Dendritic cell treated with granulocyte-macrophage colony-stimulating factor and Interleukin-4, amounts not matched to agents 40 ng/mL and 50 ng/mL, for 4 days (primary cell): Measurements from ENCODE around the gene CALML3.

Experiments used
- H3K27ac Mint-ChIP-seq: one replicate; pipeline ENCODE4 v1.8.0; 2022; ENCODE audit warnings: mild to moderate bottlenecking, mixed read lengths
- H3K27me3 Mint-ChIP-seq: one replicate; pipeline ENCODE4 v1.8.0; 2022; ENCODE audit warnings: mild to moderate bottlenecking, mixed read lengths
- H3K36me3 Mint-ChIP-seq: one replicate; pipeline ENCODE4 v1.8.0; 2022; ENCODE audit warnings: low read depth, mixed read lengths
- H3K4me1 Mint-ChIP-seq: one replicate; pipeline ENCODE4 v1.8.0; 2022; ENCODE audit warnings: low read depth, mixed read lengths
- H3K4me3 Mint-ChIP-seq: one replicate; pipeline ENCODE4 v1.8.0; 2022; ENCODE audit warnings: mild to moderate bottlenecking, moderate library complexity, mixed read lengths
- H3K9me3 Mint-ChIP-seq: one replicate; pipeline ENCODE4 v1.8.0; 2022; ENCODE audit warnings: mixed read lengths
- intact Hi-C: fragments of 100-400 bp; cut with micrococcal nuclease; formaldehyde crosslinking; loops from one replicate; pipeline ENCODE4 v1.15.0; 2022

Gene CALML3

GRCh38 chr10:5497948-5498730 is 26.6 kb upstream of the CALML3 start:
- intact Hi-C loops: no loop called here
- peaks cover 18% of the 10 kb centered on the region for H3K27me3 Mint-ChIP-seq
- no peaks in the 10 kb centered on the region for H3K36me3 Mint-ChIP-seq
- no peak overlapping the region for H3K4me3 Mint-ChIP-seq
- no peaks in the 10 kb centered on the region for H3K9me3 Mint-ChIP-seq
- no peak overlapping the region for H3K27ac Mint-ChIP-seq
- no peaks in the 10 kb centered on the region for H3K4me1 Mint-ChIP-seq

DNA sequence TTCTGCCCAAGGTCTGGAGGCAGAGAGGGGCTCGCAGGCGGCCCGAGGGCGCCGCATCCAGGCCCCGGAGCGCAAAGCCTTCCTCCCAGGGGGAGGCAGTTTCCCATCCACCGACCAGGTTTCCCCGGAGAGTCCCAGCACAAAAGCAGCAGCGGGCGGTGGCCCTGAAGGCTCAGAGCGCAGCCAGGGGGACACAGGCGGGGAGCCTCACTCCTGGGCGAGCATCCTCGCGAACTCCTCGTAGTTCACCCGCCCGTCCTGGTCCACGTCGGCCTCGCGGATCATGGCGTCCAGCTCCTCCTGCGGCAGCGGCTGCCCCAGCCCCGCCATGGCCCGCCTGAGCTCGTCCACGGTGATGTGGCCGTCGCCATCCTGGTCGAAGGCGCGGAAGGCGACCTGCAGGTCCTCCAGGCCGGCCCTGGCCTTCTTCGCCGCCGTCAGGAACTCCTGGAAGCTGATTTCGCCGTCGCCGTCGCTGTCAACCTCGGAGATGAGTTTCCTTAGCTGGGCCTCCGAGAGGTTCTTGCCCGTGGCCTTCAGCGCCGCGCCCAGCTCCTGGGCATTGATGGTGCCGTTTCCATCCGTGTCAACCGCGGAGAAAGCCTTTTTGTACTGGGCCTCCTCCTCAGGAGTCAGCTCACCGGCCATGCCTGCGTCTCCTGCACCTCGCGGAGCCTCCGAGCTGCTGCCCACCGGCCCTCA is 25.8 kb upstream of the CALML3 start:
- Mint-ChIP-seq H3K9me3 (no peaks in the 10 kb centered on the region), H3K4me1 (no peaks in the 10 kb centered on the region), H3K36me3 (no peaks in the 10 kb centered on the region), H3K27ac (no peak overlapping the region), H3K4me3 (no peak overlapping the region), H3K27me3 (peaks cover 18% of the 10 kb centered on the region)
- intact Hi-C loops: no loop called here

DNA sequence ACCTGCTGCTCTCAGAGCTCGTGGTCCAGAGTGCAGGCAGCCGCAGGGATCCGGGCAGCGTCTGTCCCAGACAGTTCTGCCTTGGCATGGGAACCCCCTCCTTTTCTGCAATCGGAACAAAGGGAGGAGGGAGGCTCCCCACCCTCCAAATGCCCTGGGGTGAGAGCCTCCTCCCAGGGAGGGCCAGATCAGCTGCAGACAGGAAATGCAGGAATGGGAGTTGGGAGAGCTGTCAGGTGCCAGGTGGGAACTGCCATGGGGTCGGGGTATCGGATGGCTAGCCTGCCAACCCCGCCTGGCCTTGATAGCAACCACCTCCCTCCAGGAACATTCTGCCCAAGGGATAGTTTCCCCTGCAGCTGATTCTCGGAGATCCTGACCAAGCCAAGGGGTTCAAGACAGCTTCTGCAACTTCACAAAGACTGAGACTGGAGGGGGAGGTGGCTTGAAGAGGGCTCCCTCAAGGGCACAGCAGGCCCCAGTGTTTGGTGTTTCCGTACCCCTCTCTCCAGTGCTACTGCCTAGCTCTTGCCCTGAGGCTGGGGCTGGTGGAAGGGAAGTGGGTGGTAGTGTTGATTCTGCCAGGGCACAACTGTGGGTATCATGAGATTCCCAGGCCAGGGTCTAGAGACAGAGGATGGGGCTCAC is 25.1 kb upstream of the CALML3 start, which contains the start of gene CALML5:
TSS of gene CALML5 (minus strand) at position 78 of the 648 bp plus-strand sequence. CDS start 132 bp downstream, outside the sequence.
- Mint-ChIP-seq H3K27me3 (peaks cover 22% of the 10 kb centered on the region), H3K36me3 (no peaks in the 10 kb centered on the region), H3K4me3 (no peak within 1 kb of the TSS), H3K27ac (no peak within 1 kb of the TSS), H3K4me1 (no peaks in the 10 kb centered on the region), H3K9me3 (no peaks in the 10 kb centered on the region)
- intact Hi-C loops: no loop called here

DNA sequence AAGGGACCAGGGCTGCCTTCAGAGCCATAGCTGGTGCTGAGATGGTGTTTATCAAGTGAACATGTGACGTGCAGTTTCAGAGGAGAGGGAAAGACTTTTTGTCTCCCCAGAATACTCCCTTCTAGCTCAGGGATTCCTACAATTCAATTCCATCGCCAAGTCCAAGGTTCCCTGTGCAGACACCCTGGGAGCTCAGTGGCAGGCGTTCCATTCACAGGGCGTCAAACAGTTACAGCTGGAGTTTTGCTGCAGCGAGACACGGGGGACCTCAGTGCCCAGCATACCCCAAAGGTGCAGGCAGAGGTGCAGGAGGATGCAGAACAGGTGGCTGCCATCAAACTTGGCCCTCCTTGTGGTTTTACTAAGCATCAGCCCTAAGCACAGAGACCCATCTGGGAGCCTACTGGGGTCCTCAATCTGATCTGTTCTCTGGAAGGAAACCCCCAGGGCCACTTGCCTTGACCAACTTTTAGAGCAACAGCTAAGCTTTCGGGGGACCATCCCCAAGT is 24.5 kb upstream of the CALML3 start:
- Mint-ChIP-seq H3K9me3 (no peaks in the 10 kb centered on the region), H3K27me3 (peaks cover 24% of the 10 kb centered on the region), H3K27ac (no peak overlapping the region), H3K36me3 (no peaks in the 10 kb centered on the region), H3K4me1 (no peaks in the 10 kb centered on the region), H3K4me3 (no peak overlapping the region)
- intact Hi-C loops: no loop called here

- intact Hi-C loops: no loop called here
- Mint-ChIP-seq H3K27me3 (peaks cover 26% of the 10 kb centered on the region), H3K4me3 (no peak overlapping the region), H3K9me3 (no peaks in the 10 kb centered on the region), H3K4me1 (no peaks in the 10 kb centered on the region), H3K36me3 (no peaks in the 10 kb centered on the region), H3K27ac (no peak overlapping the region)
These were observed 23.9 kb upstream of the CALML3 start for GRCh38 chr10:5500910-5501309.

GRCh38 chr10:5502061-5502521 is 22.7 kb upstream of the CALML3 start:
- intact Hi-C loops: no loop called here
- Mint-ChIP-seq H3K36me3 (no peaks in the 10 kb centered on the region), H3K4me1 (no peaks in the 10 kb centered on the region), H3K27ac (no peak overlapping the region), H3K4me3 (no peak overlapping the region), H3K27me3 (peaks cover 29% of the 10 kb centered on the region), H3K9me3 (no peaks in the 10 kb centered on the region)

- Mint-ChIP-seq H3K4me1 (no peaks in the 10 kb centered on the region), H3K9me3 (no peaks in the 10 kb centered on the region), H3K27ac (no peak overlapping the region), H3K36me3 (no peaks in the 10 kb centered on the region), H3K27me3 (peaks cover 29% of the 10 kb centered on the region), H3K4me3 (no peak overlapping the region)
- intact Hi-C loops: no loop called here
These were observed 21.9 kb upstream of the CALML3 start for GRCh38 chr10:5502571-5503476.

GRCh38 chr10:5503477-5503835 is 21.3 kb upstream of the CALML3 start:
- peaks cover 29% of the 10 kb centered on the region for H3K27me3 Mint-ChIP-seq
- intact Hi-C loops: no loop called here
- no peaks in the 10 kb centered on the region for H3K9me3 Mint-ChIP-seq
- H3K4me1 Mint-ChIP-seq: no peaks in the 10 kb centered on the region
- no peak overlapping the region for H3K27ac Mint-ChIP-seq
- no peaks in the 10 kb centered on the region for H3K36me3 Mint-ChIP-seq
- no peak overlapping the region for H3K4me3 Mint-ChIP-seq

- intact Hi-C loops: no loop called here
- no peaks in the 10 kb centered on the region for H3K9me3 Mint-ChIP-seq
- no peak overlapping the region for H3K4me3 Mint-ChIP-seq
- no peaks in the 10 kb centered on the region for H3K36me3 Mint-ChIP-seq
- peaks cover 28% of the 10 kb centered on the region for H3K27me3 Mint-ChIP-seq
- H3K4me1 Mint-ChIP-seq: peaks cover 7% of the 10 kb centered on the region
- H3K27ac Mint-ChIP-seq: no peak overlapping the region
These were observed 20.4 kb upstream of the CALML3 start for GRCh38 chr10:5504146-5505072.

DNA sequence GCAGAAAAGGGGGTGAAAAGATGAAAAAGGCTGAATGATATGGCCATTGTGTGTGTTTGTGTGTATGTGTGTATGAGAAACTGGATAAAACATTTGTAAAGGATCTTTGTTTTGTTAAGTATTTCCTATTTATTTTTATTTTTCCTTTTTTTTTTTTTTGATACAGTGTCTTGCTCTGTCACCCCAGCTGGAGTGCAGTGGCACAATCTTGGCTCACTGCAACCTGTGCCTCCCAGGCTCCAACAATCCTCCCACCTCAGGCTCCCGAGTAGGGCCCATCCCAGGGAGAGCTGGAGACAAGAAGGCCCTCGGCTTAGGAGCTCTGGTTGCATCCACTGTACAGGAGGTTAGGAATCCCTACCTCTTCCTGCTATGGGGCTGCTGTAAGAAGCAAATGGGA is 18.5 kb upstream of the CALML3 start:
- H3K27ac Mint-ChIP-seq: no peak overlapping the region
- H3K4me3 Mint-ChIP-seq: no peak overlapping the region

DNA sequence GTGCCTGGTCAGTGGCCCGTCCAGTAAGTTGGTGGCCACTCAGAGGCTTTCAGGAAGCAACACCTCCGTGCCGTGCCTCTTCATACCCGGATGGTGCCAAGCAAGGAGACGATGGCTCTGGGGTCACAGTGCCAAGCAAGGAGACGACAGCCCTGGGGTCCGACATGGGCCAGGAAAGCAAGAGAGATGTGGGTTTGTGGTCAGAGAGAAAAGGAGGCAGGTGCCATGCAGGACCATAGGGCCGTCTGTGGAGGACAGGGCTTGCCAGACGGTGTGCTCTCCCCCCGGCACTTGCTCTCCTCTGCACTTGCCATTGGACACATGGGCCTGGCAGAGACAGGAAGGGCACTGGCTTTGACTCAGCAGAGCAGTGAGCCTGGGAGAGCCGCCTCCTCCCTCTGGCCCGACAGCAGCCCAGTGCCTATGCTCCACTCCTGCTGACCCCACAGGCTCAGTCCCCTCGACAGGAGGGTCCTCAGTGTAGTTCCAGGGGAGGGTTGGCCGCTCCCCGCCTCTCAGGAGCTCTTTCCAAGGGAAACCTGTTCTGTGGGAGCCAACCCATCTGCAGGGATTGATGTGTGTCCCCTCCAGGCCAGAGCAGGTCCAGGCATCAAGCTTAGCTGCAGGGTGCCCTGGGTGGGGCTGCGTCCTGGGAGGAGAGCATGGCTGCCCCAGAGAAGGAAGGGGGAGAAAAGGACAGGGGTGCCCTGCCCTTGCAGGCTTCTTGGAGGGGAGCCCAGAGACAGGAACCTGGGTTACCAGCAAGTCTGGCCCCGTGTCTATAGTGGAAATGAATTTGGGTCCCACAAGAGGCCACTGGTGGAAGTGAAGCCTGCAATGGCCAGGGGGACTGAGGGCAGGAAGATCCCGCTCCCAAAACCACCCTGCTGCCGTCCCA is 17.8 kb upstream of the CALML3 start:
- intact Hi-C loops: no loop called here
- Mint-ChIP-seq H3K27me3 (peaks cover 20% of the 10 kb centered on the region), H3K36me3 (no peaks in the 10 kb centered on the region), H3K4me3 (no peak overlapping the region), H3K27ac (no peak overlapping the region), H3K4me1 (peaks cover 7% of the 10 kb centered on the region), H3K9me3 (no peaks in the 10 kb centered on the region)

More for the DNA sequence above, 18.5 kb upstream of the CALML3 start:
- no peaks in the 10 kb centered on the region for H3K36me3 Mint-ChIP-seq
- peaks cover 7% of the 10 kb centered on the region for H3K4me1 Mint-ChIP-seq
- intact Hi-C loops: no loop called here
- H3K9me3 Mint-ChIP-seq: no peaks in the 10 kb centered on the region
- H3K27me3 Mint-ChIP-seq: peaks cover 18% of the 10 kb centered on the region

GRCh38 chr10:5507649-5508131 is 17.1 kb upstream of the CALML3 start:
- H3K4me3 Mint-ChIP-seq: no peak overlapping the region
- H3K27ac Mint-ChIP-seq: no peak overlapping the region
- no peaks in the 10 kb centered on the region for H3K36me3 Mint-ChIP-seq
- peaks cover 7% of the 10 kb centered on the region for H3K4me1 Mint-ChIP-seq
- no peaks in the 10 kb centered on the region for H3K9me3 Mint-ChIP-seq
- H3K27me3 Mint-ChIP-seq: peaks cover 22% of the 10 kb centered on the region
- intact Hi-C loops: no loop called here
